Measurements from ENCODE around the gene PHRF1. TPM values are rescaled to one million over a fixed set of nuclear protein-coding genes. Genes with fewer than 3 reads are reported as not detected.
A peak's percentile ranks its signal among the peaks of the same experiment; 100 is the strongest.

The PHRF1 gene
- total RNA-seq, 1 experiment from 2014 or later, result 45.5 TPM

GRCh38 chr11:613369-613968, 37.2 kb downstream of the PHRF1 start:
- CTCF ChIA-PET, result interaction anchor here (0.6 to 1.8 kb wide), 2 partner anchors 59 to 113 kb away, joined by 4 to 5 read pairs; no protein-coding TSS in a partner anchor
- peaks cover 8 to 42% of the 10 kb centered on the region in 2 experiments for H3K4me1 ChIP-seq (ENCODE audit: control insufficient read depth in 1 of 2, insufficient read depth in 2 of 2, low read length in 2 of 2)
- intact Hi-C loops (cut with micrococcal nuclease), result loop anchor here (2.0 kb wide), 1 partner anchor 37 kb away; the partner anchor contains the start of gene PHRF1
- no peaks in the 10 kb centered on the region for H3K9me2 ChIP-seq (ENCODE audit: insufficient read depth)
- POLR2A ChIA-PET, result interaction anchor here (0.6 to 1.0 kb wide), 2 partner anchors 59 to 183 kb away, joined by 3 read pairs; no protein-coding TSS in a partner anchor
- peaks cover 13% of the 10 kb centered on the region; the same call in 1 of the 2 replicates for H4K20me1 ChIP-seq (ENCODE audit: insufficient read depth)
- no peaks in the 10 kb centered on the region for H3K9me3 ChIP-seq (ENCODE audit: control insufficient read depth in 1 of 2, insufficient read depth in 1 of 2, low read depth in 1 of 2, low read length in 2 of 2)
- no peaks in the 10 kb centered on the region for H3K27me3 ChIP-seq (ENCODE audit: insufficient read depth, low read length)
- ATAC-seq, result peak; percentile 40
- BruUV-seq (replicated peaks), result no TSS peak
- peaks cover 18 to 26% of the 10 kb centered on the region in 2 experiments; a peak in 3 of 4 replicates for H3K36me3 ChIP-seq (ENCODE audit: control insufficient read depth in 1 of 2, insufficient read depth in 2 of 2, low read length in 2 of 2)
- H3K27ac ChIP-seq (ENCODE audit: low read depth, low read length), result peak overlapping the region; percentile 47; the same call in 1 of the 2 replicates
- RAD21 ChIA-PET (ENCODE audit: low non-redundant PET in 1 of 2, low total read pairs in 2 of 2, uncharacterized antibody in 2 of 2, unreplicated experiment in 2 of 2), result no interaction called here
- no peak overlapping the region for H2AFZ ChIP-seq (ENCODE audit: low read depth, low read length, poor library complexity, severe bottlenecking)
- TF ChIP-seq POLR2AphosphoS5 (IDR thresholded peaks at IDR 0.05; ENCODE audit: low read depth, low read length) (peak; percentile 5; the same call in 1 of the 2 replicates), ATF3 (IDR thresholded peaks at IDR 0.05) (no peak)
- peak overlapping the region; percentile 27 for H3K9ac ChIP-seq (ENCODE audit: low read length)
- no peak overlapping the region for H3K4me3 ChIP-seq (replicated peaks in 1 of 2; ENCODE audit: low read depth in 1 of 2, low read length in 2 of 2)
- H3K4me2 ChIP-seq (ENCODE audit: low read length), result peak overlapping the region; percentile 41
- peak; percentile 59 for DNase-seq (ENCODE audit: low read depth, low spot score)
- H3K79me2 ChIP-seq (ENCODE audit: insufficient read depth, low read length), result peaks cover 27% of the 10 kb centered on the region; the same call in 1 of the 2 replicates

GRCh38 chr11:614021-614622, 37.9 kb downstream of the PHRF1 start:
- peaks cover 18 to 26% of the 10 kb centered on the region in 2 experiments; a peak in 3 of 4 replicates for H3K36me3 ChIP-seq (ENCODE audit: control insufficient read depth in 1 of 2, insufficient read depth in 2 of 2, low read length in 2 of 2)

More at GRCh38 chr11:614021-614622, 37.9 kb downstream of the PHRF1 start:
- peak overlapping the region; percentile 27 for H3K9ac ChIP-seq (ENCODE audit: low read length)
- RAD21 ChIA-PET (ENCODE audit: low non-redundant PET in 1 of 2, low total read pairs in 2 of 2, uncharacterized antibody in 2 of 2, unreplicated experiment in 2 of 2), result no interaction called here
- H3K27me3 ChIP-seq (ENCODE audit: insufficient read depth, low read length), result no peaks in the 10 kb centered on the region
- POLR2A ChIA-PET, result interaction anchor here (1.7 kb wide), 1 partner anchor 38 kb away, joined by 4 read pairs; the partner anchor contains the start of gene PHRF1
- ATAC-seq (no peak), DNase-seq (ENCODE audit: low read depth, low spot score) (no peak)
- no peak for TF ChIP-seq SIN3A (IDR thresholded peaks at IDR 0.05; ENCODE audit: low read depth)
- TF ChIP-seq FOSL1 (IDR thresholded peaks at IDR 0.05; ENCODE audit: low read depth), result no peak
- no peak for TF ChIP-seq JUND (IDR thresholded peaks at IDR 0.05)
- no peaks in the 10 kb centered on the region for H3K9me2 ChIP-seq (ENCODE audit: insufficient read depth)
- H3K9me3 ChIP-seq (ENCODE audit: control insufficient read depth in 1 of 2, insufficient read depth in 1 of 2, low read depth in 1 of 2, low read length in 2 of 2), result no peaks in the 10 kb centered on the region
- intact Hi-C loops (cut with micrococcal nuclease), result no loop called here
- H3K79me2 ChIP-seq (ENCODE audit: insufficient read depth, low read length), result peaks cover 27% of the 10 kb centered on the region; the same call in 1 of the 2 replicates
- H3K27ac ChIP-seq (ENCODE audit: low read depth, low read length), result peak overlapping the region; percentile 69
- H2AFZ ChIP-seq (ENCODE audit: low read depth, low read length, poor library complexity, severe bottlenecking), result no peak overlapping the region
- H3K4me2 ChIP-seq (ENCODE audit: low read length), result peak overlapping the region; percentile 41
- H4K20me1 ChIP-seq (ENCODE audit: insufficient read depth), result peaks cover 13% of the 10 kb centered on the region; the same call in 1 of the 2 replicates
- no TSS peak for BruUV-seq (replicated peaks)
- CTCF ChIA-PET, result interaction anchor here (1.8 kb wide), 1 partner anchor 59 kb away, joined by 4 read pairs; no protein-coding TSS in a partner anchor
- peaks cover 8 to 42% of the 10 kb centered on the region in 2 experiments for H3K4me1 ChIP-seq (ENCODE audit: control insufficient read depth in 1 of 2, insufficient read depth in 2 of 2, low read length in 2 of 2)
- no peak overlapping the region for H3K4me3 ChIP-seq (replicated peaks in 1 of 2; ENCODE audit: low read depth in 1 of 2, low read length in 2 of 2)

Measured in HCT116 (cell line).